ELR (cell line): ENCODE data around the gene EFNB2.

ENCODE experiments used
- DNase-seq: peaks from one replicate; pipeline ENCODE4 v3.0.0-alpha.2; 2015; ENCODE audit warnings: low read depth

The EFNB2 gene

GRCh38 chr13:106484084-106484483 is 51.4 kb downstream of the EFNB2 start:
- DNase-seq = peak; percentile 15

- no peak for DNase-seq
Measured at GRCh38 chr13:106481919-106482318, 53.5 kb downstream of the EFNB2 start.

GRCh38 chr13:106480351-106480910 is 55.0 kb downstream of the EFNB2 start:
- no peak for DNase-seq

DNA sequence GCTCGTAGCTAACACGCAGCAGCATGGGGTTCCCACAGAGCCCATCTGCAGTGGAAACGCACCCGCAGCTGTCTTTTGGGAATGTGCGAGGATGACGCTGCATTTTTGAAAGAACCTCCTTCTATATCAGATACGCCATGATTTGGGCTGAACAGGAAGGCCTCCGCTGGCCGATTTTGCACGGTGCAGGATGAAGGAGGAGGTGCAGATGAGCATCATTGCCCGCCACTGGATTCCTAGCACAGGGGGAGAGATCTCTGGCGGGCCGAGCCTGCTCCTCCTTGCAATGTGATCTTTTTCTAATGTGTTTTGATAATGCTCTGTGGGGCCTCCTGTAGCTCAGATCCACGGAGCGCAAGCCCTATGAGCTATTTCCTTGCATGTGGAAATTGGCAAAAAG is 55.5 kb downstream of the EFNB2 start:
- DNase-seq = no peak

GRCh38 chr13:106478116-106478515 is 57.3 kb downstream of the EFNB2 start:
- no peak for DNase-seq

- no peak for DNase-seq
Measured at GRCh38 chr13:106477303-106477702, 58.2 kb downstream of the EFNB2 start.

- no peak for DNase-seq
Measured at GRCh38 chr13:106475852-106476251, 59.6 kb downstream of the EFNB2 start.

- no peak for DNase-seq
Measured at GRCh38 chr13:106474912-106475311, 60.5 kb downstream of the EFNB2 start.

DNA sequence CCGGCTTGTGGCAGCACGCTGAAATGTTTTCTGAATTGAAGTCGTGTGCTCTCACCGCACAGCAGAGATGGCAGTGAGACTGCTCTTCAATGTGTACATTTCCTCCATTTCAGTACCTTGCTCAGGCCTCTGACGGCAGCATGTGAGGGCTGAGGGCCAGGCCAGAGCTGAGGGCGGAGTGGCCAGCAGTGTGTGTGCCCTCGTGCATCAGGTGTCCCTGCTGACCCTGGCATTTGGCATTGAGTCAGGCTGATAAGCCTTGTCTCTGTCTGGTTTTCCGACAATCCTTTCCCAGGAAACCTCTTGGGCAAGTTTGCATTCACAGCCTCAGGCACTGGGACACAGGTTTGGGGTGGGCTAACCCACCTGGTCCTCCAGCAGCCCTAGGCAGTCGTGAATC is 62.3 kb downstream of the EFNB2 start:
- DNase-seq = no peak

GRCh38 chr13:106472621-106473020 is 62.8 kb downstream of the EFNB2 start:
- peak; percentile 9 for DNase-seq

DNA sequence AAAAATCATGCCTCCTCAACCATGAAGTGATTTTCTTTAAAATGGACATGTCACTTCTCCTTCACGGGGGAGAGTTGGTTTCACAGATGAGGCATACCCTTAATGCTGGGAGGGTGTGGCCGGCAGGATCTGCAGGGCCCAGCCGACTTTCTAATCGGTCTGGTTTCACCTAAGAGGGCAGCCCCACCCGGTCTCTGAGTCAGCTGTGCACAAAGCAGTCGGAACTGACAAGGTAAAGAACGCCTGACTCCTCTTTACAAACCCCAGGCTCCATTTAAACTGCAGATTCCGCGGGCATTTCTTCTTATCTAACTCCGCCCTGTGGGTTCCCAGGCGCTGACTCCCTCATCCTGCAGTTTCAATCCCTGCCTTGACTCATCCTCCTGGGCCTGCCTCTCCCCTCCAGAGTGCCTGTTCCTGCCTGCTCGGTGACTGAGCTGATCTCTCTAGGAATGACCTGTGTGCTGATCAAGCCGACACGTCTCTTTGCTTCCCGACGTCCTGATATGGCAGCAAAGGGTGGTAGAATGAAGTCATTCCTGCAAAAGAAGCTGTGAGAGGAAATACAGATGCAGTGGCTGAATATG is 63.4 kb downstream of the EFNB2 start:
- peak; percentile 95 for DNase-seq

GRCh38 chr13:106470576-106470975 is 64.9 kb downstream of the EFNB2 start:
- DNase-seq = no peak

DNA sequence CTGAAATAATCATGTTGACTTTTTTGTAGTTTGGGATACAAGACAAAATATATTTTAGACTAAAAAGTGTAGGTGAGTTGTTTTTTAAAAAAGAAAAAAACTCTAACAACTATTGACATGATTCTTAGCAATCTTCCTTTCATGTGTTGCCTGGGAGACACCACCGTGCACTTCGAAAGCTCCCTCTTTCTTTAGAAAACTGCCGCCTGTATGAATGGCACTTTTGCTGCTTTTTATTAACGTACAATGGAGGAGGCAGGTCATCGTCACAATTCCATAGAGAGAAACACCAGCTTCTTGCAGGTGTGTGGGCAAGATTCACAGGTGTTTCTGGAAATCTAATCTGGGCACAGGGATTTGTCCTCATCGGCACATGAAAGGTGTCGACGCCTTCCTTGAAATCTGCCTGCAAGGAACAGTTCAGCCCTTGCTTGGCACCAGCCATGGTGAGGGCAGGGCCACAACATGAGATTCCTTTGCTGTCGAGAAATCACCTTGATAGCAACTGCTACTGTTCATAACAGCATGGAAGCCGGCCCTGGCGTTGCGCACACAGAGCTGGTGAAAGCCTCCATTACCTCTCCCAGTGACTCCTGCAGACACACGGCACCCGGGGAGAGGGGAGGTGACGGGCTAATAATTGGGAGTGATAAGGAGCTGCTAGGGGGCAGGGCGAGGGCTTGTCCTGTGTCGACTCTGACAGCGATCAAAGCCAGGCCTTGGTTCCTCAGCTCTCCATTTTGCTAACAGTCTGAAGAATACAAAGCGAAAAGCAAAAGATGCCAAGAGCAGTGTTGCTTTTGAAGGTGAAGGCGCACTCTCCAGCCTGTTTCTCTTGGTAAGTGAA is 66.5 kb downstream of the EFNB2 start:
- no peak for DNase-seq

- no peak for DNase-seq
Measured at GRCh38 chr13:106468207-106468606, 67.3 kb downstream of the EFNB2 start.

- DNase-seq = no peak
Measured at GRCh38 chr13:106467427-106468122, 67.9 kb downstream of the EFNB2 start.

GRCh38 chr13:106466691-106467426 is 68.6 kb downstream of the EFNB2 start:
- DNase-seq = peak; percentile 7

- DNase-seq = no peak
Measured at GRCh38 chr13:106464076-106464475, 71.4 kb downstream of the EFNB2 start.

- no peak for DNase-seq
Measured at GRCh38 chr13:106462710-106463109, 72.8 kb downstream of the EFNB2 start.

- DNase-seq = no peak
Measured at GRCh38 chr13:106455777-106456176, 79.7 kb downstream of the EFNB2 start.

DNA sequence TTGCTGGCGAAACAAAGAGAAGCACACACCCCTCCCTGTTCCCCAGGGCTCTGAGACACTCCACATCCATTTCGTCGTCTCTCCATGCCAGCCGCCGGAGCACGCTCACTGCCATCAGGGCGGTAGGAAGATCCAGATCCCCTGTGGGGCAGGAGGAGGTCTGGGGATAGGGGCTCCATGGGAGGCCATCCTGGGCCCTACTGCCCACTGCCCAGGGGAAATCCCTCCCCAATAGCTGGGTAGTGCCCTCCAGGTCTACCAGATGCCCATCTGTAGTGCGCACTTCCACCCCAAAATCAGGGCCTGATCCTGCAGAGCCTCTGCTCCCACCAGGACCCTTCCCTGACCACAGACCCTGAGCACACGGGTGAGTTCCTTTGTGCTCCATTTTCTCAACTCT is 80.3 kb downstream of the EFNB2 start:
- no peak for DNase-seq

GRCh38 chr13:106453101-106453500 is 82.4 kb downstream of the EFNB2 start:
- no peak for DNase-seq

DNA sequence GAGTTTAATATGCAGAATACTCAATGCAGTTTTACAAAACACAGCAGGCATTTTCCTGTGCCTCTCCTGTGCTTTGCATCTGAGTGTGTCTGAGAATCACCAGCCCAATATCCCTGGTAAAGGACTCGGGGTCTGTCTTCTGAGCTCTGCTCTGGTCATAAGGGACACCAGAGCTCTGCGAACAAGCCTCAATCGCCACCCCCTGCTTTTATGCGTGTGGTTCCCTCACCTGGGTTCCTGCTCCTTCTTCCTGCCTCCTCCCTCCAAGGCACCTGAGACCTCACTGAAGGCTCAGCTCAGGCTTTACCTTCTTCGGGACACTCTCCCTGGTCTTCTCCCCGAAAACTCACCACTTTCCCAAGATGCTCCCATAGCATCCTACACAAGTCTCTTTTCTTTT is 84.5 kb downstream of the EFNB2 start:
- no peak for DNase-seq
